Breast epithelium (tissue), 3 donors: ENCODE measurements around the gene PIM3.

Experiments used
- CTCF ChIP-seq, 3 donors: fragments of 450-650 bp; IDR thresholded peaks; one replicate each; pipeline ENCODE4 v1.5.1; 2016 to 2017; ENCODE audit warnings: antibody characterized with exemption in 3 of 3, mild to moderate bottlenecking in 3 of 3, moderate library complexity in 3 of 3
- POLR2A ChIP-seq: fragments of 450-650 bp; IDR thresholded peaks from one replicate; pipeline ENCODE4 v1.6.1; 2016; ENCODE audit warnings: antibody characterized with exemption, mild to moderate bottlenecking, moderate library complexity
- POLR2AphosphoS5 ChIP-seq, 3 donors: sonication (generic); formaldehyde crosslinking; IDR thresholded peaks; one replicate each; pipeline ENCODE4 v1.6.1; 2017; ENCODE audit warnings: antibody characterized with exemption in 3 of 3

GRCh38 chr22:49957826-49958365, 2.7 kb upstream of the PIM3 start:
- TF ChIP-seq POLR2AphosphoS5 (IDR thresholded peaks at IDR 0.05) (no peak), POLR2A (no peak), CTCF (IDR thresholded peaks at IDR 0.05) (no peak)
